SJCRH30 (cell line): Measurements from ENCODE around the gene MYCBPAP. TPM values are rescaled to one million over a fixed set of nuclear protein-coding genes. Genes with fewer than 3 reads are reported as not detected.

Experiments
- DNase-seq, 2 experiments: peaks; one replicate each; pipeline ENCODE4 v3.0.0-alpha.2; 2015 to 2020
- H3K27ac ChIP-seq: fragments of 250-450 bp; sonication (Bioruptor Pico); 2 replicates; pipeline ENCODE4 v1.5.1; 2020; ENCODE audit warnings: mild to moderate bottlenecking, moderate library complexity
- H3K27me3 ChIP-seq: fragments of 250-450 bp; sonication (Bioruptor Pico); 2 replicates; pipeline ENCODE4 v1.5.1; 2020; ENCODE audit warnings: mild to moderate bottlenecking, moderate library complexity
- H3K36me3 ChIP-seq: fragments of 250-450 bp; sonication (Bioruptor Pico); 2 replicates; pipeline ENCODE4 v1.5.1; 2020; ENCODE audit warnings: mild to moderate bottlenecking, moderate library complexity
- H3K4me1 ChIP-seq: fragments of 250-450 bp; sonication (Bioruptor Pico); 2 replicates; pipeline ENCODE4 v1.5.1; 2020; ENCODE audit warnings: mild to moderate bottlenecking, moderate library complexity
- H3K4me3 ChIP-seq: fragments of 250-450 bp; sonication (Bioruptor Pico); 2 replicates; pipeline ENCODE4 v1.5.1; 2020; ENCODE audit warnings: mild to moderate bottlenecking, moderate library complexity
- H3K9me3 ChIP-seq: fragments of 250-450 bp; sonication (Bioruptor Pico); replicated peaks from 2 replicates; pipeline ENCODE4 v1.5.1; 2020; ENCODE audit warnings: mild to moderate bottlenecking, moderate library complexity
- total RNA-seq: library from RNA; depleted of rRNA; stranded (reverse); fragments of >200 nt; shearing (Covaris generic); gene quantifications from 2 replicates; pipeline ENCODE4 v1.2.3, GENCODE V29; 2014

Gene MYCBPAP
- total RNA-seq, 1 experiment from 2014 or later, result not detected

DNA sequence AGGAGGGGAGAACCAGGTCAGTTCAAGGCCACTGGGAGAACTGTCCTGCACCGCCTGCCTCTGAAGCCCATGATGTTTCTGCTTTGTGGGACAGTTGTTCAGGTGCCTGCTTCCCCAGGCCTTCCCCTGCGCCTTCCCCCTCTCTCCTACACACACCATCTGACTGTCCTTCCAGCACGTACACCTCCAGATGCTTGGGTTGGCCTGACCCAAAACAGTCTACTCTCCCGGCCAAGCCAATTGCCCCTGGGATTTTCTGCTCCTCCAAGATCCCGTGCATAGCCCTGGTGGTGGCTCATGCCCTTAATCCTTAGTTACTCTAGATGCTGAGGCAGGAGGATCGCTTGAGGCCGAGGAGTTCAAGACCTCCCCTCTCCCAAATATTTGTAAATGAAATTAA lies 30.3 kb upstream of the MYCBPAP start:
- DNase-seq, result no peak
- no peaks in the 10 kb centered on the region for H3K27me3 ChIP-seq

DNA sequence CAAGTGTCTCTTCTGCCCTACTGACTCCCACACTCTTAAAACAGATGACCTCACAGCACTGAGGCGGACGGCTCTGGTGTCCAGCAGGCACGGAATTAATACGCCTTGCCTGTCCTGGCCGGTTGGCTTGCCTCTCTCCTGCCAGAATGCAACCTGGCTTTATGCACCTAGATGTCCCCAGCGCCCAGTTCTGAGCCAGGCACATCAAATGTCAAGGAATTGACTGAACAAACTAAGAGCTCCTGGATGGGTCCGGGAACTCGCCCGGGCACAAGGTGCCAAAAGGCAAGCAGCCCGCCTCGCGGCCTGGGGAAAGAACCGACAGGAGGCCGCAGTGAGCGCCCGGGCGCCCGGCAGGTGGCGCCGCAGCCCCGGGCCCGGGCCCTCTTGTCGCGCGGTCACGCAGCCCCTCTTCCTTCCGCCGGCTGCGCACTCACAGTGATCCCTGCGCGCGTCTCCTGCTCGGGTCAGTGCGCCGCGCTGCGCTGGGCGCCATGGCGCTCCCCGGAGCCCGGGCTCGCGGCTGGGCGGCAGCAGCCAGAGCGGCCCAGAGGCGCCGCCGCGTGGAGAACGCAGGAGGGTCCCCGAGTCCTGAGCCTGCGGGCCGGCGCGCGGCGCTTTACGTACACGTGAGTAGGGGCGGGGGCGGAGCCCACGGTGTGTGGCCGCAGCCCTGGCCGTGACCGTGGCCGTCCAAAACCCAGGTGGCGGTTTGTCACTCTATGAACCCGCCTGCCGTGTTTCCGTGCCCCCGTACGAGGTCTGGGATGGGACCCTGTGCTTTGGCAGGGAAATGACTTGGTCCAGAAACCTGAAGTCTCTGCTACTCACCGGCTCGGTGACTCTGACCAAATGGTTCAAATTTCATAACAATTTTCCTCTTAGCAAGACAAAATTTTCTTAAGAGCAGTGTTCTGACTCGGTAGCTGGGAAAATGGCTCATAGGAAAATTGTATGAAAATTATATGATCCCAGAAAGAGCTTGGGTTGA lies 29.6 kb upstream of the MYCBPAP start, which contains the start of gene RSAD1:
Gene RSAD1 (plus strand): TSS at position 470 of the 991 bp plus-strand sequence. CDS start 25 bp downstream, at position 495.
- Histone ChIP-seq H3K36me3 (no peaks in the 10 kb centered on the region), H3K9me3 (no peaks in the 10 kb centered on the region), H3K4me1 (peaks cover 3% of the 10 kb centered on the region; the same call in 1 of the 2 replicates), H3K4me3 (peak within 1 kb of the TSS; percentile 69), H3K27me3 (no peaks in the 10 kb centered on the region), H3K27ac (peak within 1 kb of the TSS; percentile 21)
- peak; percentile 83 to 90 for DNase-seq

More for the DNA sequence above, 30.3 kb upstream of the MYCBPAP start:
- peak overlapping the region; percentile 69 for H3K4me3 ChIP-seq
- H3K9me3 ChIP-seq, result no peaks in the 10 kb centered on the region
- peaks cover 3% of the 10 kb centered on the region; the same call in 1 of the 2 replicates for H3K4me1 ChIP-seq
- H3K27ac ChIP-seq, result peak overlapping the region; percentile 16; the same call in 1 of the 2 replicates
- H3K36me3 ChIP-seq, result no peaks in the 10 kb centered on the region

DNA sequence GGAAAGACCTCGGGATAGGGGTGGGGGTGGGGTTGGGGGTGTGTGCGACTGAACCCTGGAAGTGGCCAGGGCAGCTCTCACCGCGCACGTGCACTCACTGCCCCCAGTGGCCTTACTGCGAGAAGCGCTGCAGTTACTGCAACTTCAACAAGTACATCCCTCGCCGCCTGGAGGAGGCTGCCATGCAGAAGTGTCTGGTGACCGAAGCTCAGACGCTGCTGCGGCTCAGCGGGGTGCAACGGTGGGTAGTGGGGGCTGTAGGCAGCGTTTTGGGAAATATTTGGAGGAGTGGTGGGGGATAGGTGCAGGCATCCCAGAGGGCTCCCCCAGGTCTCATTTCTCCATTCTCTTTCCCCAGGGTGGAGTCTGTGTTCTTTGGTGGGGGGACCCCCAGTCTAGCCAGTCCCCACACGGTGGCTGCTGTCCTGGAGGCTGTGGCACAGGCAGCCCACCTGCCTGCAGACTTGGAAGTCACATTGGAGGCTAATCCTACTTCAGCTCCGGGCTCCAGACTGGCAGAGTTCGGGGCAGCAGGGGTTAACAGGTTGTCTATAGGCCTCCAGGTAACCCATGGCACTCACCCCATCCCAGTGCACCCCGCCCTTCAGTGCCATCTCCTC lies 28.6 kb upstream of the MYCBPAP start:
- Histone ChIP-seq H3K9me3 (no peaks in the 10 kb centered on the region), H3K36me3 (no peaks in the 10 kb centered on the region), H3K27ac (no peak overlapping the region), H3K4me3 (peak overlapping the region; percentile 69), H3K4me1 (peaks cover 3% of the 10 kb centered on the region; the same call in 1 of the 2 replicates), H3K27me3 (no peaks in the 10 kb centered on the region)
- peak; percentile 82 to 83 for DNase-seq

DNA sequence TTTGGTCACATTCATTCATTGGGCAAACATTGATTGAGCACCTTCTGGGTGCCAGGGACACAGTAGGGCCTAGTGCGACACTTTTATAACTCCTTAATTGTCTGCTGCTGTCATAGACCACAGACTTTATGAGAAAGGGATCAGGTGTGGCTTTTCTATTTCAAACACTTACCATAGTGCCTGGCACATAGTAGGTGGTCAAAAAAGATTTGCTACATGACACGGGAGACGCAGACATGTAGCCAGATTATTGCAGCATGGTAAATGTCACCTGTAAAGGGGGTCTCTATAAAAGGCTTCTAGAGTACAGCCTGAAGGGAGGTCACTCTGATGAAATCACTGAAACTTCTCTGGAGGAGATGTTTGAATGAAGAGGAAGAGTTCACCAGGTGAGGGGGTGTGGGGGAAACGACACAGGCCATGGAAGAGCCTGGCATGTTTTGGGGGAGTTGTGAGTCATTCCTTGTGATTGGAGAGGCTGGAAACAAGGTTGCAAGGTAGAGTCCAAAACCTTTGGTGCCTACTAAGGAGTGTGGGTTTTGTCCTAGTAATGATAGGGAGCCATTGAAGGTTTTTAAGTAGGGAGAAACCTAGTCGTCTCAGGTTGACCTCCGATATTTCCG lies 28.0 kb upstream of the MYCBPAP start:
- H3K4me3 ChIP-seq, result no peak overlapping the region
- no peak overlapping the region for H3K27ac ChIP-seq
- DNase-seq, result no peak
- no peaks in the 10 kb centered on the region for H3K27me3 ChIP-seq
- H3K9me3 ChIP-seq, result no peaks in the 10 kb centered on the region
- H3K4me1 ChIP-seq, result peaks cover 3% of the 10 kb centered on the region; the same call in 1 of the 2 replicates
- H3K36me3 ChIP-seq, result no peaks in the 10 kb centered on the region

DNA sequence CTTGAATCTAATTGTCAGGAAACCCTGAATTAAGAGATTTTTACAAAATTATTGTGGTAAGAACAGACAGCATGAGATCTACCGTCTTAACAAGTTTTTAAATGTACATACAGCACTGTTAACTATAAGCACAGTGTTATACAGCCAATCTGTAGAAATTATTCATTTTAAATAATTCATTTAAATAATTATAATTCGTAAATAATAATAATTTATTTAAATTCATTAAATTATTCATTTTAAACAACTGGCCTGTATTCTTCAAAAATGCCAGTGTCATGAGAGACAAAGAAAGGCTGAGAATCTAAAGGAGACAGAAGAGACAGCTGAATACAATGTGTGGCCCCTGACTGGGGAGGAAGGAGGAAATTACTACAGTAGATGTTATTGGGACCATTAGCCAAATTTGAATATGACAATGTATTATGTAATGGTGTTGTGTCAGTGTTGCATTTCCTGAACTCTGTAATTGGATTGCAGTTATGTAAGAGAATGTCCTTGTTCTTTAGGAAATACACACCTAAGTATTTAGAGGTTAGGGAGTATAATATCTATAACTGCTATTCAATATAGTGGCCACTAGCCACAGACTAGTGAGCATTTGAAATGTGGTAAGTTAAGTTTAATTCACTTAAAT lies 27.3 kb upstream of the MYCBPAP start:
- no peak for DNase-seq
- no peak overlapping the region for H3K4me3 ChIP-seq
- H3K27ac ChIP-seq, result no peak overlapping the region
- no peaks in the 10 kb centered on the region for H3K36me3 ChIP-seq
- H3K27me3 ChIP-seq, result no peaks in the 10 kb centered on the region
- H3K9me3 ChIP-seq, result no peaks in the 10 kb centered on the region
- peaks cover 3% of the 10 kb centered on the region; the same call in 1 of the 2 replicates for H3K4me1 ChIP-seq

DNA sequence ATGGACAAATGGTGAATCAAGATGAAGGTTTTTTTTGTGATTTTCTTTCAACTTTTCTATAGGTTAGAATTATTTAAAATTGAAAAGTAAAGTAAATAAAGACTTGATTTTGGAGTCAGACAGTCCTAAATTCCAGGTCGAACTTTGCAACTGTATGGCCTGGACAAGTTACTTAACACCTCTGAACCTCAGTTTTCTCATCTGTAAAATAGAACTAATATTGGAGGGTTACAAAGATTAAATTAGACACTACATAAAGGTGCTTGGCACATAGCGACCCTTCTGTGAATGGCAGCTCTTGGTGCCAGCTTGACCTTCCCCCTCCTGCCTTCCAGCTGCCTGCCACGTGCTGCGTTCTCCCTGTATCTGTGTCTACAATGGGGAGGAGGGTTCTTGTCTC lies 26.6 kb upstream of the MYCBPAP start:
- Histone ChIP-seq H3K27ac (no peak overlapping the region), H3K4me3 (no peak overlapping the region), H3K36me3 (no peaks in the 10 kb centered on the region), H3K27me3 (no peaks in the 10 kb centered on the region), H3K4me1 (peaks cover 3% of the 10 kb centered on the region; the same call in 1 of the 2 replicates), H3K9me3 (no peaks in the 10 kb centered on the region)
- no peak for DNase-seq

DNA sequence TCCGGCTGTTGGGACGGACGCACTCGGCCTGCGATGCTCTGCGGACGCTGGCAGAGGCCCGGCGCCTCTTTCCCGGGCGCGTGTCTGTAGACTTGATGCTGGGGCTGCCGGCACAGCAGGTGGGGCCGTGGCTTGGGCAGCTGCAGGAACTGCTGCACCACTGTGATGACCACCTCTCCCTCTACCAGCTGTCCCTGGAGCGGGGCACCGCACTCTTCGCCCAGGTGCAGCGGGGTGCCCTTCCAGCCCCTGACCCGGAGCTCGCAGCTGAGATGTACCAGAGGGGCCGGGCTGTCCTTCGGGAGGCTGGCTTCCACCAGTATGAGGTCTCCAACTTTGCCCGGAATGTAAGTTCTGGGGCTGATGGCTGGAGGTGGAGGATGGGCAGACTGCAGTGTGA lies 26.1 kb upstream of the MYCBPAP start:
- Histone ChIP-seq H3K27me3 (no peaks in the 10 kb centered on the region), H3K4me1 (peaks cover 3% of the 10 kb centered on the region; the same call in 1 of the 2 replicates), H3K36me3 (no peaks in the 10 kb centered on the region), H3K9me3 (no peaks in the 10 kb centered on the region), H3K27ac (no peak overlapping the region), H3K4me3 (no peak overlapping the region)
- DNase-seq, result no peak

DNA sequence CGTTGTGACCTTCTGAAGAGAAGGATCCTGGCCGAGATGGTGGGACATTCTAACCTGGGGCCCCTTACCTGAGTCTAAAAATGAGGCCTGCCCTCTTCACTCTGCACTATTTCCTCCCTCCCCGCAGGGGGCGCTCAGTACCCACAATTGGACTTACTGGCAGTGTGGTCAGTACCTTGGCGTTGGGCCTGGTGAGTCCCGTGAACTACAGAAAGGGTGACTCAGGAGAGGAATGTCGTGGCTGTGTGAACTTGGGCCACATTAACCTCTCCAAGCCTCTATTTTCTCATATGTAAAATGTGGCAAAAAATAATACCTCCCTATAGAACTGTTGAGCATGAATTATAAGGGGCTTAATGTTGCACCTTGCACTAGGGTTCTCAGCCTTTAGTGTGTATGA lies 25.7 kb upstream of the MYCBPAP start:
- no peak overlapping the region for H3K27ac ChIP-seq
- H3K4me3 ChIP-seq, result no peak overlapping the region
- DNase-seq, result peak; percentile 82 to 89
- no peaks in the 10 kb centered on the region for H3K9me3 ChIP-seq
- peaks cover 3% of the 10 kb centered on the region; the same call in 1 of the 2 replicates for H3K4me1 ChIP-seq
- H3K27me3 ChIP-seq, result no peaks in the 10 kb centered on the region
- H3K36me3 ChIP-seq, result no peaks in the 10 kb centered on the region

DNA sequence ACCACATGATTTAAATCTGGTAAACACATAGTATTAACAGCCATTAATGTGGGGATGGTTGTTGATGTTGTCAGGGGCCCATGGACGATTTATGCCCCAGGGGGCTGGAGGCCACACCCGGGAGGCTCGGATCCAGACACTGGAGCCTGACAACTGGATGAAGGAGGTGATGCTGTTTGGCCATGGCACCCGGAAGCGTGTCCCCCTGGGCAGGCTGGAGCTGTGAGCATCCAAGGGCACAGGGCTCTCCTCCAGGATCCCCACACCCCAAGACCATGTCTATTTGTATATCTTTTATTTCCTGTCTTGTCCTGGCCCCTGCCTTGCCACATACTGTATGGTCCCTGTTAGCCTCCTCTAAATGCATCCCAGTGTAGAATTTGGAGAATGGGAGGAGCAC lies 25.0 kb upstream of the MYCBPAP start:
- DNase-seq, result no peak
- no peaks in the 10 kb centered on the region for H3K36me3 ChIP-seq
- no peak overlapping the region for H3K27ac ChIP-seq
- no peak overlapping the region for H3K4me3 ChIP-seq
- H3K27me3 ChIP-seq, result no peaks in the 10 kb centered on the region
- no peaks in the 10 kb centered on the region for H3K9me3 ChIP-seq
- H3K4me1 ChIP-seq, result peaks cover 3% of the 10 kb centered on the region; the same call in 1 of the 2 replicates

DNA sequence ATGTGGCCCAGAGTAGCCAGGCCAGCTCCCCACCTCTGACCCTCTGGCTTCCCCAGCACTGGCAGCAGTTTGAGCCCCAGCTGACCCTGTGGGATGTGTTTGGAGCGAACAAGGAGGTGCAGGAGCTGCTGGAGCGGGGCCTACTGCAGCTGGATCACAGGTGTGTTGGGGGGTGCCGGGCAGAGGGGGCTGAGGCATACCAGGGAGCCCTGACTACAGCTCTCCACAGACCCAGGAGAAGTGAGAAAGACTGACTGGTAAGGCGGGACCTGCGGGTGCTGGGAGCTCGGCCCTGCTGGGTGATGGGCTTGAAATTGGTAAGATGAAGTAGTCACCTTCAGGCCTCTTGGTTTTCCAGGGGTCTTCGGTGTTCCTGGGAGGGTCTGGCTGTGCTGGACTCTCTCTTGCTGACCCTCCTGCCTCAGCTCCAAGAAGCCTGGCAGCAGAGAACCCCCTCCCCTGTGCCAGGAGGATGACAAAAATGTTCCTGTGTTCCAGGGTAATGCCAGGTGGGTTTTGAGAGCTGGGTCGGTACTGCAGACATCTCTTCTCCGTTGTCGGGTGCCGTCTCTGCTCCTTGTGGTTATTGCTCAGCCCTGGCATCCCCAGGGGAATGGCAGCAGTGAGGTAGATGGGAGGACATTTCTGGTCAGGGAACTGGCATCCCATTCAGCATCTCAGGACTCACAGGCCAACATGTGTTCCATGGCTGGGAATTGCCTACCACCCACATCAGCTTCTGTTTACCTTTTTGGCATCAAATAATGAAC lies 23.7 kb upstream of the MYCBPAP start:
- DNase-seq, result no peak
- Histone ChIP-seq H3K4me1 (peaks cover 3% of the 10 kb centered on the region; the same call in 1 of the 2 replicates), H3K27ac (no peak overlapping the region), H3K27me3 (no peaks in the 10 kb centered on the region), H3K36me3 (no peaks in the 10 kb centered on the region), H3K9me3 (no peaks in the 10 kb centered on the region), H3K4me3 (no peak overlapping the region)

DNA sequence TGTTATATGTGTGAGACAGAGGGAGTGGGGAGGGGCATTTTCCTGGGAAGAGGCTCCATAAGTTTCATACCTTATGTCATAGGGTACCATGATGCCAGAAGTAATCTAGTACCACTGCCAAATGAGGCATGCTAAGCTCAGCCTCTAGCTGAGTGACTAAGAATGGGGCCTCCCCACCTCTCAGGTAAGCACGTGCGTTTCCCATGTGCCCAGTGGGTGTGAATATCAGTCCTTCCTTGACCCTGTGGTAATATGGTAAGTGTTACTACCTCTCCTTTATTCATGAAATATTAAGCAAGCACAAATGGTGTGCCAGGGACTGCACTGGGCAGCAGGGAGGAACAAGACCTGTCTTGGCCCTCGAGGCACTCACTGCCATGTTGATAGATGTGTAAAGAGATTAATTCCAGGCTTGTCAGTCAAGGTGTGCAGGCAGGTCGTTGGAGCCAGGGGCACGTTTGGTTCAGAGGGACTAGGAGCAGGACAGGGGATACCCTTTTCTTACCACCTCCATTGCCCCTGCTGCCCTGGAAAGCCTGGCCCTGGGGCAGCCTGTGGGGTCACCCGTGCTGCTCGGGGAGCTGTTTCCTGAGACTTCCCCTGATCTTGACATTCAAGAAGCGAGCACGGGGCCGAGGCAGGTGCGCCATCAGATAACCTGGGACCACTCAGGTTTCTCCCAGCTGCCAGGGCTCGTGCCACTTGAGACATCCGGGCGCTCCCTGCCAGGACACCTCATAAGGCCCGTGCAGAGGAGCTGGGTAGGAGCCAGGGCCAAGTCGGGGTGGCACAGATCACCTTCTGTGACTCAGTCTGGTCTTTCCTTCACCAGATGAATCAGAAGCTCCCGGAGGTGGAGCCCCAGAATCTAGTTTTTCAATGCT lies 20.8 kb upstream of the MYCBPAP start:
- Histone ChIP-seq H3K4me3 (no peak overlapping the region), H3K27ac (no peak overlapping the region), H3K9me3 (no peaks in the 10 kb centered on the region), H3K4me1 (no peaks in the 10 kb centered on the region), H3K36me3 (no peaks in the 10 kb centered on the region), H3K27me3 (no peaks in the 10 kb centered on the region)
- no peak for DNase-seq

DNA sequence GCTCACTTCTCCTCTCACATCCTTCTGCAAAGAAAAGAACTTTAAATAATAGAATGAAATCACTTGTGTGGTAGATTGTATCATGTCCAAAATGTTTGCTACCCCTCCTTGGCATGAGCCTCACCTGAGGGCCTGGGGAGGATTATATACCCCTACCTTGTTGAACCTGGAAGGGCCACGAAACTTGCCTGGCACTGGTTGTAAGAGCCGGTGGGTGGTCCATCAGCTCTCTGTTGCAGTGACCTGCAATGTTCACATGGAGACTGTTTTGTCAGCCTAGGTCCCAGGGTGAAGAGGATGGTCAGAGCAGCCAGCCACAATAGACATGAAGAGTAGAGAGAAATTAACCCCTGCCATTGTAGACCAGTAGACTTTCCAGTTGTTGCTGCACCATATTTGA lies 19.4 kb upstream of the MYCBPAP start:
- Histone ChIP-seq H3K9me3 (no peaks in the 10 kb centered on the region), H3K27ac (no peak overlapping the region), H3K36me3 (no peaks in the 10 kb centered on the region), H3K4me1 (no peaks in the 10 kb centered on the region), H3K4me3 (no peak overlapping the region), H3K27me3 (no peaks in the 10 kb centered on the region)
- no peak for DNase-seq

DNA sequence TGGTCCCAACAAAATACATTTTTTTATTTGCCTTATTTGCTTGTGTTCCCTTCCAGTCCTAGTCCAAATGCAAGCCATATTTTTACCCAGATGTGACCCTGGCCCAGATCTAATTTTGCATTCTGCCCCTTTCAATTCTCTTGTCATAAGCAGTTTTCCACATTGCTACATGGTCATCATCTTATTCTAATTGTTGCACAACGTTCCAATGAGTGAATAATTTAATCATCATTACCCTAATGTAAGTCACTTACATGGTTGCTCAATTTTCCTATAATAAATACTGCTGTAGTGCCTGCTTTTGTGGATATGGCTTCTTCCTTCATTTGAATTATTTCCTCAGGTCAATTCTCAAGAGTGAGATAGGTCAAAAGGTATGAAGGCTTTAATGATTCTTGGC lies 16.7 kb upstream of the MYCBPAP start:
- Histone ChIP-seq H3K36me3 (no peaks in the 10 kb centered on the region), H3K4me1 (no peaks in the 10 kb centered on the region), H3K27me3 (no peaks in the 10 kb centered on the region), H3K27ac (no peak overlapping the region), H3K4me3 (no peak overlapping the region), H3K9me3 (no peaks in the 10 kb centered on the region)
- DNase-seq, result no peak
